Subcutaneous abdominal adipose tissue (tissue), 5 donors: ENCODE data around the gene PDAP1.
"Not testable (repeated sequence)": the region's sequence is repeated elsewhere in the genome, so short reads cannot be mapped to it uniquely, and the experiment has no call there.

Source experiments
- H3K27ac ChIP-seq: one replicate; pipeline ENCODE4 v1.7.0; 2013; ENCODE audit warnings: low read depth, mild to moderate bottlenecking, inconsistent platforms, low read length, moderate library complexity
- H3K27me3 ChIP-seq, 5 donors: one replicate each; pipeline ENCODE4 v1.7.0; 2013; ENCODE audit warnings: low read length in 5 of 5, inconsistent platforms in 1 of 5; ENCODE audit not compliant: control insufficient read depth in 5 of 5, insufficient read depth in 4 of 5
- H3K36me3 ChIP-seq, 5 donors: one replicate each; pipeline ENCODE4 v1.7.0; 2013; ENCODE audit warnings: low read length in 5 of 5; ENCODE audit not compliant: control insufficient read depth in 5 of 5, insufficient read depth in 5 of 5
- H3K4me1 ChIP-seq, 5 donors: one replicate each; pipeline ENCODE4 v1.7.0; 2013; ENCODE audit warnings: low read length in 5 of 5, mild to moderate bottlenecking in 3 of 5, moderate library complexity in 1 of 5; ENCODE audit not compliant: control insufficient read depth in 5 of 5, insufficient read depth in 5 of 5
- H3K4me3 ChIP-seq, 5 donors: one replicate each; pipeline ENCODE4 v1.7.0; 2013; ENCODE audit warnings: low read length in 5 of 5, low read depth in 1 of 5
- H3K9ac ChIP-seq, 5 donors: one replicate each; pipeline ENCODE4 v1.7.0; 2013; ENCODE audit warnings: low read length in 5 of 5, mild to moderate bottlenecking in 4 of 5, moderate library complexity in 3 of 5
- H3K9me3 ChIP-seq, 5 donors: one replicate each; pipeline ENCODE4 v1.7.0; 2013; ENCODE audit warnings: low read length in 5 of 5; ENCODE audit not compliant: control insufficient read depth in 5 of 5
- donor health status: healthy.
- donor health status: healthy.
- donor health status: healthy.
- donor health status: healthy.
- donor health status: healthy.

Gene PDAP1

DNA sequence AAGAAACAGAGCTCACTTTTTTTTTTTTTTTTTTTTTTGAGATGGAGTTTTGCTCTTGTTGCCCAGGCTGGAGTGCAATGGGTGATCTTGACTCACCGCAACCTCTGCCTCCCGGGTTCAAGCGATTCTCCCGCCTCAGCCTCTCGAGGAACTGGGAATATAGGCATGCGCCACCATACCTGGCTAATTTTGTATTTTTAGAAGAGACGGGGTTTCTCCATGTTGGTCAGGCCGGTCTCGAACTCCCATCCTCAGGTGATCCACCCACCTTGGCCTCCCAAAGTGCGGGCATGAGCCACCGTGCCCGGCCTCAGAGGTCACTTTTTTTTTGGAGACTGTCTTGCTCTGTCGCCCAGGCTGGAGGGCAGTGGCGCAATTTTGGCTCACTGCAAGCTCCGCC lies 49.9 kb downstream of the PDAP1 start:
- peaks cover 14 to 90% (median 69%) of the 10 kb centered on the region in 5 donors for H3K36me3 ChIP-seq
- H3K27ac ChIP-seq, H3K4me1 ChIP-seq, H3K9ac ChIP-seq, H3K27me3 ChIP-seq, H3K9me3 ChIP-seq, H3K4me3 ChIP-seq: not testable (repeated sequence)

DNA sequence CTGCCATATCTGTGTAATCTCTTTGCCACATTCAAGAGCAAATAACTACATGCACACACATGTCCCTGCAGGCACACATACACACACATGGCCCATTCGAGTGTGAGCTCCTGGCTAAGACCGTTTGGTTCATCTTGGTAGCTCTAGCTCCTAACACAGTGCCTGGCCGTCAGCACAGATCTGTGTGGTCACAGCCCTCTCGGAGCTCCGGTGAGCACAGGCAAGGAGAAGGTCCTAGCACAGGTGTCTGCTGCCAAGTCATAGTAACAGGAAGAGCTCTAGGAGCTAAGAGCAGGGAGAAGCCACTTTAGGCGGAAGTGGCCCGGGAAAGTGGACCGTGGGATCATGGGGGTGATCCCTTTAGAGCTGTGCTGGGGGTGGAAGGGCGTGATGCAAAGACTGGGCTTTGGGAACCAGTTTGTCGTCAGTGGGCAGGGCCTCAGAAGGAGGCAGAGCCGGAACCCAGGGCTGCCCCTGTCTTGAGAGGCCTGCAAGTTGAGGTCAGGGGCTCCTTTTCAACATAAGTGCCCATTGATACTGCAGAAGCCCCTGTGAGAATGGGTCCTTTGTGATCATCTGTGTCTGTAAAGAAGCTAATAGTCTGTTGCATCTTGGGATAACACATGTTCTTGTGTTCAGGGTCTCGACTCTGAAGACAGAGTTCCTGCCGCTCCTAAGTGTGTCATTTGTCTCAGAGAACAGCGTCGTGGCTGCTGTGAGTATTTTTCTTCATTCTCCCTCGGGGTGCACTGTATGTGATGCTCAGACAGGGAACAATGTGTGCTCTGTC lies 50.5 kb downstream of the PDAP1 start:
- Histone ChIP-seq H3K36me3 (peaks cover 12 to 89% (median 64%) of the 10 kb centered on the region in 5 donors), H3K4me3 (no peak overlapping the region), H3K9me3 (no peaks in the 10 kb centered on the region), H3K9ac (no peak overlapping the region), H3K27me3 (no peaks in the 10 kb centered on the region), H3K27ac (no peak overlapping the region), H3K4me1 (no peaks in the 10 kb centered on the region)

DNA sequence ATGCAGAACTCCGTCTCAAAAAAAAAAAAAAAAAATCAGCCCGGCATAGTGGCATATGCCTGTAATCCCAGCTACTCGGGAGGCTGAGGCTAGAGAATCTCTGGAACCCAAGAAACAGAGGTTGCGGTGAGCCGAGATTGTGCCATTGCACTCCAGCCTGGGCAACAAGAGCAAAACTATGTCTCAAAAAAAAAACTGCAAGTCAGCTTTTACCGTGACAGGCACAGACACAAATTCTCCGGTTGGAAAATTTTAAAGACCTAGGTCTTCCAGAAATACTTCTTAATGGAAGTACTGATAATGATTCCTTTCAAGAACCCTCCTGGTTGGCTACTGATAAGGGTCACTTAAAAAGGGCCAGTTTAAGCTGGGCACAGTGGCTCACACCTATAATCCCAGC lies 53.3 kb downstream of the PDAP1 start:
- H3K27me3 ChIP-seq: no peaks in the 10 kb centered on the region
- H3K9ac ChIP-seq: no peak overlapping the region
- no peaks in the 10 kb centered on the region for H3K4me1 ChIP-seq
- no peaks in the 10 kb centered on the region for H3K9me3 ChIP-seq
- H3K4me3 ChIP-seq: no peak overlapping the region
- H3K27ac ChIP-seq: no peak overlapping the region
- H3K36me3 ChIP-seq: peaks cover 10 to 90% (median 66%) of the 10 kb centered on the region in 5 donors

DNA sequence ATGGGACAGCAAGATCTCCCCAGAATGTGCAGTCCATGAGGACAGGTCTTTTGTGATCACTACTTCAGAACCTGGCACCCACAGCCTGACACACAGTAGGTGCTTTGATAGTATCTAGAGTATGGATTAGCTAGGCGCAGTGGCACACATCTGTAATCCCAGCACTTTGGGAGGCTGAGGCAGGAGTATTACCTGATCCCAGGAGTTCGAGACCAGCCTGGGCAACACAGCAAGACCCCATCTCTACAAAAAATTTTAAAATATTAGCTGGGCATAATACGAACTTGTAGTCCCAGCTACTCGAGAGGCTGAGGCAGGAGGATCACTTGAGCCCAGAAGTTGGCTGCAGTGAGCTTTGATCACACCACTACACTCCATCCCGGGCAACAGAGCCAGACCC lies 56.1 kb downstream of the PDAP1 start:
- Histone ChIP-seq H3K9me3 (no peaks in the 10 kb centered on the region), H3K36me3 (peaks cover 17 to 85% (median 60%) of the 10 kb centered on the region in 5 donors), H3K4me3 (no peak overlapping the region), H3K27ac (no peak overlapping the region), H3K4me1 (no peaks in the 10 kb centered on the region), H3K27me3 (no peaks in the 10 kb centered on the region), H3K9ac (no peak overlapping the region)

DNA sequence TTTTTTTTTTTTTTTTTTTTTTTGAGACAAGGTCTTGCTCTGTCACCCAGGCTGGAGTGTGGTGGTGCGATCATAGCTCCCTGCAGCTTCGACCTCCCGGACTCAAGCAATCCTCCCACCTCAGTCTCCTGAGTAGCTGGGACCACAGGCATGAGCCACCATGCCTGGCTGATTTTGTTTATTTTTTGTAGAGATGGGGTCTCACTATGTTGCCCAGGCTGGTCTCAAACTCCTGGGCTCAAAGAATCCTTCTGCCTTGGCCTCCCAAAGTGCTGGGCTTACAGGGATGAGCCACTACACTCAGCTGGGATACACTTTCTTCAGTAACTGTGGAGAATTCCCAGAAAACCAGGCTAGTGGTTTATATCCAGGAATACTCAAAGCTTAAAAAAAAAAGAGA lies 57.8 kb downstream of the PDAP1 start:
- H3K9me3 ChIP-seq, H3K27me3 ChIP-seq: not testable (repeated sequence)
- peaks cover 10 to 84% (median 59%) of the 10 kb centered on the region in 5 donors for H3K36me3 ChIP-seq

More for the DNA sequence above, 57.8 kb downstream of the PDAP1 start:
- H3K27ac ChIP-seq, H3K9ac ChIP-seq, H3K4me1 ChIP-seq, H3K4me3 ChIP-seq: not testable (repeated sequence)
